IPS DF 6.9 (cell line): Measurements from ENCODE around the gene MRPL18.
A peak's percentile ranks its signal among the peaks of the same experiment; 100 is the strongest.
"Not testable (repeated sequence)": the region's sequence is repeated elsewhere in the genome, so short reads cannot be mapped to it uniquely, and the experiment has no call there.

Experiments
- DNase-seq: peaks from one replicate; pipeline ENCODE4 v3.0.0-alpha.2; 2013; ENCODE audit warnings: low read depth, low spot score
- H3K27ac ChIP-seq: one replicate; pipeline ENCODE4 v1.5.1; 2013; ENCODE audit warnings: low read length, control low read depth
- H3K27me3 ChIP-seq: 2 replicates; pipeline ENCODE4 v1.6.1; 2013; ENCODE audit warnings: mild to moderate bottlenecking, low read length; ENCODE audit not compliant: control insufficient read depth, insufficient read depth
- H3K36me3 ChIP-seq: 2 replicates; pipeline ENCODE4 v1.6.1; 2013; ENCODE audit warnings: low read length; ENCODE audit not compliant: control insufficient read depth, insufficient read depth
- H3K4me1 ChIP-seq: 2 replicates; pipeline ENCODE4 v1.6.1; 2013; ENCODE audit warnings: low read length; ENCODE audit not compliant: control insufficient read depth, insufficient read depth
- H3K4me3 ChIP-seq: 2 replicates; pipeline ENCODE4 v1.5.1; 2013; ENCODE audit warnings: mild to moderate bottlenecking, low read length
- H3K9me3 ChIP-seq: 2 replicates; pipeline ENCODE4 v1.6.1; 2013; ENCODE audit warnings: low read length, inconsistent platforms; ENCODE audit not compliant: control insufficient read depth, insufficient read depth
- WGBS: extraction: QIAGEN DNeasy Blood & Tissue Kit; methylation state at CpG from one replicate; pipeline ENCODE4 v1.1.7; 2013; ENCODE audit warnings: mixed read lengths, missing lambda C conversion rate; ENCODE audit not compliant: insufficient read length, insufficient coverage; 5-methylcytosine and 5-hydroxymethylcytosine counted together

MRPL18 gene

GRCh38 chr6:159790149-159790955 lies at the start of gene MRPL18:
MRPL18 (plus strand) TSS chr6:159790467; CDS start chr6:159790588, 121 bp downstream.
- Histone ChIP-seq H3K27me3 (no peaks in the 10 kb centered on the region), H3K9me3 (no peaks in the 10 kb centered on the region), H3K4me3 (peak within 1 kb of the TSS; percentile 100), H3K4me1 (no peaks in the 10 kb centered on the region), H3K36me3 (peaks cover 5% of the 10 kb centered on the region), H3K27ac (no peak within 1 kb of the TSS)
- no CpG with 5 or more reads among the region's 56 CpGs for WGBS
- DNase-seq = peak; percentile 92

- Histone ChIP-seq H3K4me3 (no peak overlapping the region), H3K4me1 (no peaks in the 10 kb centered on the region), H3K27me3 (no peaks in the 10 kb centered on the region), H3K36me3 (peaks cover 17% of the 10 kb centered on the region; the same call in 1 of the 2 replicates), H3K9me3 (no peaks in the 10 kb centered on the region), H3K27ac (no peak overlapping the region)
- no CpG with 5 or more reads among the region's 1 CpG for WGBS
- no peak for DNase-seq
Measured at GRCh38 chr6:159742165-159742564, 48.1 kb upstream of the MRPL18 start.

- Histone ChIP-seq H3K27ac (no peak overlapping the region), H3K27me3 (no peaks in the 10 kb centered on the region), H3K4me3 (no peak overlapping the region), H3K9me3 (no peaks in the 10 kb centered on the region), H3K4me1 (no peaks in the 10 kb centered on the region), H3K36me3 (peaks cover 17% of the 10 kb centered on the region; the same call in 1 of the 2 replicates)
- no peak for DNase-seq
- no CpG with 5 or more reads among the region's 7 CpGs for WGBS
Measured at GRCh38 chr6:159745081-159745480, 45.2 kb upstream of the MRPL18 start.

GRCh38 chr6:159746759-159747158 lies 43.5 kb upstream of the MRPL18 start:
- no CpG with 5 or more reads among the region's 1 CpG for WGBS
- Histone ChIP-seq H3K4me1 (no peaks in the 10 kb centered on the region), H3K27me3 (no peaks in the 10 kb centered on the region), H3K9me3 (no peaks in the 10 kb centered on the region), H3K27ac (no peak overlapping the region), H3K4me3 (no peak overlapping the region), H3K36me3 (peaks cover 15% of the 10 kb centered on the region)
- no peak for DNase-seq

GRCh38 chr6:159748127-159748526 lies 42.1 kb upstream of the MRPL18 start:
- not testable (repeated sequence) for H3K9me3 ChIP-seq

GRCh38 chr6:159751448-159751847 lies 38.8 kb upstream of the MRPL18 start:
- no peaks in the 10 kb centered on the region for H3K27me3 ChIP-seq
- no peaks in the 10 kb centered on the region for H3K4me1 ChIP-seq
- H3K9me3 ChIP-seq = no peaks in the 10 kb centered on the region
- peaks cover 10% of the 10 kb centered on the region for H3K36me3 ChIP-seq
- H3K27ac ChIP-seq = no peak overlapping the region
- DNase-seq = no peak
- H3K4me3 ChIP-seq = no peak overlapping the region
- no CpG with 5 or more reads among the region's 3 CpGs for WGBS

More at GRCh38 chr6:159748127-159748526, 42.1 kb upstream of the MRPL18 start:
- not testable (repeated sequence) for H3K4me1 ChIP-seq, H3K27me3 ChIP-seq, H3K4me3 ChIP-seq, DNase-seq, H3K27ac ChIP-seq
- no CpG with 5 or more reads among the region's 7 CpGs for WGBS
- peaks cover 14% of the 10 kb centered on the region for H3K36me3 ChIP-seq

- no peaks in the 10 kb centered on the region for H3K9me3 ChIP-seq
- no peaks in the 10 kb centered on the region for H3K4me1 ChIP-seq
- no peaks in the 10 kb centered on the region for H3K27me3 ChIP-seq
- peaks cover 10% of the 10 kb centered on the region for H3K36me3 ChIP-seq
- H3K4me3 ChIP-seq = no peak overlapping the region
- no peak overlapping the region for H3K27ac ChIP-seq
- DNase-seq = no peak
- no CpG with 5 or more reads among the region's 6 CpGs for WGBS
Measured at GRCh38 chr6:159753081-159753872, 37.0 kb upstream of the MRPL18 start.

- DNase-seq = no peak
- H3K36me3 ChIP-seq = peaks cover 10% of the 10 kb centered on the region
- H3K27ac ChIP-seq = no peak overlapping the region
- H3K4me1 ChIP-seq = no peaks in the 10 kb centered on the region
- no CpG with 5 or more reads among the region's 2 CpGs for WGBS
- H3K4me3 ChIP-seq = no peak overlapping the region
- H3K27me3 ChIP-seq = no peaks in the 10 kb centered on the region
- H3K9me3 ChIP-seq = no peaks in the 10 kb centered on the region
Measured at GRCh38 chr6:159754401-159754800, 35.9 kb upstream of the MRPL18 start.

GRCh38 chr6:159754959-159755914 lies 35.0 kb upstream of the MRPL18 start:
- Histone ChIP-seq H3K27me3 (no peaks in the 10 kb centered on the region), H3K4me1 (0 out of 2 replicates have a peak, but pooled peaks cover under 1% of the 10 kb centered on the region), H3K36me3 (peaks cover 10% of the 10 kb centered on the region), H3K27ac (no peak overlapping the region), H3K9me3 (no peaks in the 10 kb centered on the region), H3K4me3 (no peak overlapping the region)
- DNase-seq = no peak
- no CpG with 5 or more reads among the region's 15 CpGs for WGBS

- Histone ChIP-seq H3K27me3 (no peaks in the 10 kb centered on the region), H3K4me1 (peaks cover 3% of the 10 kb centered on the region; the same call in 1 of the 2 replicates), H3K9me3 (no peaks in the 10 kb centered on the region), H3K36me3 (peaks cover 8% of the 10 kb centered on the region), H3K27ac (no peak overlapping the region), H3K4me3 (no peak overlapping the region)
- DNase-seq = no peak
- no CpG with 5 or more reads among the region's 4 CpGs for WGBS
Measured at GRCh38 chr6:159756508-159756907, 33.8 kb upstream of the MRPL18 start.
